HEK293 (cell line): ENCODE measurements around the gene IFI27L1.

ENCODE experiments used
- BCL6B ChIP-seq: fragments of 450-650 bp; formaldehyde crosslinking; IDR thresholded peaks from 2 replicates; pipeline ENCODE4 v1.5.1; 2017; ENCODE audit warnings: missing biosample characterization, missing genetic modification characterization
- EGR2 ChIP-seq: fragments of 450-650 bp; formaldehyde crosslinking; IDR thresholded peaks from 2 replicates; pipeline ENCODE4 v1.5.1; 2016; ENCODE audit warnings: low read depth, missing biosample characterization, missing genetic modification characterization
- GLIS2 ChIP-seq: fragments of 450-650 bp; formaldehyde crosslinking; IDR thresholded peaks from 2 replicates; pipeline ENCODE4 v1.5.1; 2016; ENCODE audit warnings: missing biosample characterization, missing genetic modification characterization
- HIC1 ChIP-seq: fragments of 450-650 bp; formaldehyde crosslinking; IDR thresholded peaks from 2 replicates; pipeline ENCODE4 v1.5.1; 2016; ENCODE audit warnings: missing biosample characterization, missing genetic modification characterization
- HOXD13 ChIP-seq: sonication (generic); formaldehyde crosslinking; IDR thresholded peaks from 2 replicates; pipeline ENCODE4 v1.8.0; 2022; ENCODE audit warnings: missing genetic modification reagents, borderline replicate concordance
- KLF16 ChIP-seq: fragments of 450-650 bp; formaldehyde crosslinking; IDR thresholded peaks from 2 replicates; pipeline ENCODE4 v1.5.1; 2017; ENCODE audit warnings: missing biosample characterization, missing genetic modification characterization
- KLF17 ChIP-seq: fragments of 450-650 bp; formaldehyde crosslinking; IDR thresholded peaks from 2 replicates; pipeline ENCODE4 v1.5.1; 2016; ENCODE audit warnings: missing biosample characterization, missing genetic modification characterization
- MEIS1 ChIP-seq: sonication (generic); formaldehyde crosslinking; IDR thresholded peaks from 2 replicates; pipeline ENCODE4 v1.8.1; 2022; ENCODE audit warnings: missing genetic modification reagents, mild to moderate bottlenecking, borderline replicate concordance
- SALL2 ChIP-seq: fragments of 450-650 bp; formaldehyde crosslinking; IDR thresholded peaks from 2 replicates; pipeline ENCODE4 v1.5.0; 2017; ENCODE audit warnings: missing biosample characterization, mild to moderate bottlenecking, missing genetic modification characterization, borderline replicate concordance
- ZBTB1 ChIP-seq: fragments of 450-650 bp; formaldehyde crosslinking; IDR thresholded peaks from 2 replicates; pipeline ENCODE4 v1.5.1; 2016; ENCODE audit warnings: missing biosample characterization, missing genetic modification characterization
- ZBTB11 ChIP-seq: fragments of 450-650 bp; formaldehyde crosslinking; conservative IDR thresholded peaks from 2 replicates; pipeline ENCODE4 v1.5.1; 2016; ENCODE audit warnings: low read depth, missing biosample characterization, missing genetic modification characterization
- ZNF121 ChIP-seq: fragments of 450-650 bp; formaldehyde crosslinking; IDR thresholded peaks from 2 replicates; pipeline ENCODE4 v1.5.1; 2016; ENCODE audit warnings: missing biosample characterization, missing genetic modification characterization
- ZNF2 ChIP-seq: fragments of 450-650 bp; formaldehyde crosslinking; IDR thresholded peaks from 2 replicates; pipeline ENCODE4 v1.5.1; 2016; ENCODE audit warnings: missing biosample characterization, missing genetic modification characterization
- ZNF223 ChIP-seq: fragments of 450-650 bp; formaldehyde crosslinking; IDR thresholded peaks from 2 replicates; pipeline ENCODE4 v1.5.1; 2016; ENCODE audit warnings: missing biosample characterization, missing genetic modification characterization
- ZNF324 ChIP-seq: fragments of 450-650 bp; formaldehyde crosslinking; IDR thresholded peaks from 2 replicates; pipeline ENCODE4 v1.5.1; 2016; ENCODE audit warnings: missing biosample characterization, missing genetic modification characterization
- TF ChIP-seq, protein P1 (sequence below): fragments of 450-650 bp; formaldehyde crosslinking; IDR thresholded peaks from 2 replicates; pipeline ENCODE4 v1.5.1; 2016; ENCODE audit warnings: missing biosample characterization, missing genetic modification characterization, borderline replicate concordance
- TF ChIP-seq, protein P2 (sequence below): fragments of 450-650 bp; formaldehyde crosslinking; IDR thresholded peaks from 2 replicates; pipeline ENCODE4 v1.5.1; 2016; ENCODE audit warnings: missing biosample characterization, missing genetic modification characterization, borderline replicate concordance
- TF ChIP-seq, protein P3 (sequence below): fragments of 450-650 bp; formaldehyde crosslinking; IDR thresholded peaks from 2 replicates; pipeline ENCODE4 v1.5.1; 2016; ENCODE audit warnings: missing biosample characterization, missing genetic modification characterization
- TF ChIP-seq, protein P4 (sequence below): fragments of 450-650 bp; formaldehyde crosslinking; IDR thresholded peaks from 2 replicates; pipeline ENCODE4 v1.5.1; 2016; ENCODE audit warnings: missing biosample characterization, missing genetic modification characterization
- TF ChIP-seq, protein P5 (sequence below): fragments of 450-650 bp; formaldehyde crosslinking; IDR thresholded peaks from 2 replicates; pipeline ENCODE4 v1.5.1; 2016; ENCODE audit warnings: missing biosample characterization, missing genetic modification characterization

Gene IFI27L1

DNA sequence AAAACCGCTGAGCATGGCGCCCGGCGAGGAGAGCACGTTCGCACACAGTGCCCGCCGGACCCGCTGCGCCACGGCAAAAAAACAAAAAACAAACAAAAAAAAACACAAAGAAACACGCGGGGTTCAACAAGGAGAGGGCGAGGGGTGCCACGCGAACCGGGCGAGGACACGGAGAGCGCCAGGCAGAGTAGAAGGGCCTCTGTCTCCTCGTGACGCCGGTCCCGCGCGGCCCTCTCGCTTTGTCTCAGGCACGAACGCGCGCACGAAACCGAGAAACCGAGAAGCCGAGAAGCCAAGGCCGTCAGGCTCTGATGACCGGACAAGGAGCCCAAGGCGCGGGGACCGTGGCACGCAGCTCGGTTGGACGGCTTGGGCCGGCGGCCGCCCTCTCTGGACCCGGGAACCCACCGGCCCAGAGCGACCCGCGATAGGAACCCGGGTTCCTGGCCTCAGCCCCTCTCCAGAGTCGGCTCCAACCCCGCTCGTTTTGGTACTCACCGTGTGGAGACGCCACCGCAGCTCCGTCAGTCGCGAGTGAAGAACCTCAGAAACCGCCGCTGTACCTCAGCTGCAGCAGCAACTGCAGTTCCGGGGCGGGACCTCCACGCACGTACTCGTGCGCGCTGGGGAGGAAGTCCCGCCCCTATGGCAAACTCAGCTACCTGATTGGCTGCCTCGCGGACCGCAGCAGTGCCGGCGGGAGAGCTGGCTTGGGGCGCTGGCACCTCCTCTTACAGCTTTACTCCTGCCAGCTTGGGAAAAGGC is at the start of gene IFI27L1, which contains the start of gene DDX24 (continued):
- no peak for TF ChIP-seq KLF17
- TF ChIP-seq HOXD13 (CRISPR knock-in tag), result no peak
- no peak for TF ChIP-seq ZNF223 (tag by site-specific recombination)
- TF ChIP-seq ZBTB1 (tag by site-specific recombination), result 0 out of 2 replicates have a peak, but pooled peaks have one; percentile 60
- TF ChIP-seq ZBTB11 (tag by site-specific recombination), result peak; percentile 42; the same call in 1 of the 2 replicates
- TF ChIP-seq, protein P1, sequence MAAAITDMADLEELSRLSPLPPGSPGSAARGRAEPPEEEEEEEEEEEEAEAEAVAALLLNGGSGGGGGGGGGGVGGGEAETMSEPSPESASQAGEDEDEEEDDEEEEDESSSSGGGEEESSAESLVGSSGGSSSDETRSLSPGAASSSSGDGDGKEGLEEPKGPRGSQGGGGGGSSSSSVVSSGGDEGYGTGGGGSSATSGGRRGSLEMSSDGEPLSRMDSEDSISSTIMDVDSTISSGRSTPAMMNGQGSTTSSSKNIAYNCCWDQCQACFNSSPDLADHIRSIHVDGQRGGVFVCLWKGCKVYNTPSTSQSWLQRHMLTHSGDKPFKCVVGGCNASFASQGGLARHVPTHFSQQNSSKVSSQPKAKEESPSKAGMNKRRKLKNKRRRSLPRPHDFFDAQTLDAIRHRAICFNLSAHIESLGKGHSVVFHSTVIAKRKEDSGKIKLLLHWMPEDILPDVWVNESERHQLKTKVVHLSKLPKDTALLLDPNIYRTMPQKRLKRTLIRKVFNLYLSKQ (tag by site-specific recombination), result no peak
- TF ChIP-seq HIC1, result no peak; the same call in 1 of the 2 replicates
- TF ChIP-seq ZNF121 (tag by site-specific recombination), result no peak
- no peak for TF ChIP-seq ZNF2 (tag by site-specific recombination)
- no peak for TF ChIP-seq SALL2
- TF ChIP-seq, protein P2, sequence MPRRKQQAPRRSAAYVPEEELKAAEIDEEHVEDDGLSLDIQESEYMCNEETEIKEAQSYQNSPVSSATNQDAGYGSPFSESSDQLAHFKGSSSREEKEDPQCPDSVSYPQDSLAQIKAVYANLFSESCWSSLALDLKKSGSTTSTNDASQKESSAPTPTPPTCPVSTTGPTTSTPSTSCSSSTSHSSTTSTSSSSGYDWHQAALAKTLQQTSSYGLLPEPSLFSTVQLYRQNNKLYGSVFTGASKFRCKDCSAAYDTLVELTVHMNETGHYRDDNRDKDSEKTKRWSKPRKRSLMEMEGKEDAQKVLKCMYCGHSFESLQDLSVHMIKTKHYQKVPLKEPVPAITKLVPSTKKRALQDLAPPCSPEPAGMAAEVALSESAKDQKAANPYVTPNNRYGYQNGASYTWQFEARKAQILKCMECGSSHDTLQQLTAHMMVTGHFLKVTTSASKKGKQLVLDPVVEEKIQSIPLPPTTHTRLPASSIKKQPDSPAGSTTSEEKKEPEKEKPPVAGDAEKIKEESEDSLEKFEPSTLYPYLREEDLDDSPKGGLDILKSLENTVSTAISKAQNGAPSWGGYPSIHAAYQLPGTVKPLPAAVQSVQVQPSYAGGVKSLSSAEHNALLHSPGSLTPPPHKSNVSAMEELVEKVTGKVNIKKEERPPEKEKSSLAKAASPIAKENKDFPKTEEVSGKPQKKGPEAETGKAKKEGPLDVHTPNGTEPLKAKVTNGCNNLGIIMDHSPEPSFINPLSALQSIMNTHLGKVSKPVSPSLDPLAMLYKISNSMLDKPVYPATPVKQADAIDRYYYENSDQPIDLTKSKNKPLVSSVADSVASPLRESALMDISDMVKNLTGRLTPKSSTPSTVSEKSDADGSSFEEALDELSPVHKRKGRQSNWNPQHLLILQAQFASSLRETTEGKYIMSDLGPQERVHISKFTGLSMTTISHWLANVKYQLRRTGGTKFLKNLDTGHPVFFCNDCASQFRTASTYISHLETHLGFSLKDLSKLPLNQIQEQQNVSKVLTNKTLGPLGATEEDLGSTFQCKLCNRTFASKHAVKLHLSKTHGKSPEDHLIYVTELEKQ (tag by site-specific recombination), result no peak
- TF ChIP-seq, protein P3, sequence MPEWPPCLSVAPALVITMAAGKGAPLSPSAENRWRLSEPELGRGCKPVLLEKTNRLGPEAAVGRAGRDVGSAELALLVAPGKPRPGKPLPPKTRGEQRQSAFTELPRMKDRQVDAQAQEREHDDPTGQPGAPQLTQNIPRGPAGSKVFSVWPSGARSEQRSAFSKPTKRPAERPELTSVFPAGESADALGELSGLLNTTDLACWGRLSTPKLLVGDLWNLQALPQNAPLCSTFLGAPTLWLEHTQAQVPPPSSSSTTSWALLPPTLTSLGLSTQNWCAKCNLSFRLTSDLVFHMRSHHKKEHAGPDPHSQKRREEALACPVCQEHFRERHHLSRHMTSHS (tag by site-specific recombination), result no peak
- peak; percentile 73 for TF ChIP-seq GLIS2 (tag by site-specific recombination)
- TF ChIP-seq, protein P4, sequence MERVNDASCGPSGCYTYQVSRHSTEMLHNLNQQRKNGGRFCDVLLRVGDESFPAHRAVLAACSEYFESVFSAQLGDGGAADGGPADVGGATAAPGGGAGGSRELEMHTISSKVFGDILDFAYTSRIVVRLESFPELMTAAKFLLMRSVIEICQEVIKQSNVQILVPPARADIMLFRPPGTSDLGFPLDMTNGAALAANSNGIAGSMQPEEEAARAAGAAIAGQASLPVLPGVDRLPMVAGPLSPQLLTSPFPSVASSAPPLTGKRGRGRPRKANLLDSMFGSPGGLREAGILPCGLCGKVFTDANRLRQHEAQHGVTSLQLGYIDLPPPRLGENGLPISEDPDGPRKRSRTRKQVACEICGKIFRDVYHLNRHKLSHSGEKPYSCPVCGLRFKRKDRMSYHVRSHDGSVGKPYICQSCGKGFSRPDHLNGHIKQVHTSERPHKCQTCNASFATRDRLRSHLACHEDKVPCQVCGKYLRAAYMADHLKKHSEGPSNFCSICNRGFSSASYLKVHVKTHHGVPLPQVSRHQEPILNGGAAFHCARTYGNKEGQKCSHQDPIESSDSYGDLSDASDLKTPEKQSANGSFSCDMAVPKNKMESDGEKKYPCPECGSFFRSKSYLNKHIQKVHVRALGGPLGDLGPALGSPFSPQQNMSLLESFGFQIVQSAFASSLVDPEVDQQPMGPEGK (tag by site-specific recombination), result no peak
- TF ChIP-seq EGR2 (tag by site-specific recombination), result no peak
- TF ChIP-seq, protein P5, sequence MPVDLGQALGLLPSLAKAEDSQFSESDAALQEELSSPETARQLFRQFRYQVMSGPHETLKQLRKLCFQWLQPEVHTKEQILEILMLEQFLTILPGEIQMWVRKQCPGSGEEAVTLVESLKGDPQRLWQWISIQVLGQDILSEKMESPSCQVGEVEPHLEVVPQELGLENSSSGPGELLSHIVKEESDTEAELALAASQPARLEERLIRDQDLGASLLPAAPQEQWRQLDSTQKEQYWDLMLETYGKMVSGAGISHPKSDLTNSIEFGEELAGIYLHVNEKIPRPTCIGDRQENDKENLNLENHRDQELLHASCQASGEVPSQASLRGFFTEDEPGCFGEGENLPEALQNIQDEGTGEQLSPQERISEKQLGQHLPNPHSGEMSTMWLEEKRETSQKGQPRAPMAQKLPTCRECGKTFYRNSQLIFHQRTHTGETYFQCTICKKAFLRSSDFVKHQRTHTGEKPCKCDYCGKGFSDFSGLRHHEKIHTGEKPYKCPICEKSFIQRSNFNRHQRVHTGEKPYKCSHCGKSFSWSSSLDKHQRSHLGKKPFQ (tag by site-specific recombination), result no peak
- no peak for TF ChIP-seq ZNF324
- no peak for TF ChIP-seq BCL6B (tag by site-specific recombination)
- no peak for TF ChIP-seq MEIS1
- TF ChIP-seq KLF16 (tag by site-specific recombination), result 0 out of 2 replicates have a peak, but pooled peaks have one; percentile 39
